ENCODE data around the gene FAM3A. TPM values are rescaled to one million over a fixed set of nuclear protein-coding genes. Genes with fewer than 3 reads are reported as not detected.

The FAM3A gene
- total and polyA plus RNA-seq, 2 donors (not counting 1 experiment from before 2014, with no cell fraction given) = 17.3 to 30.2 TPM

GRCh38 chrX:154464806-154465365 lies 51.1 kb downstream of the FAM3A start:
- no peaks in the 10 kb centered on the region for H3K27me3 ChIP-seq (ENCODE audit: control insufficient read depth, insufficient read depth, low read length)
- no peak overlapping the region for H3K4me2 ChIP-seq (ENCODE audit: extremely low read depth, insufficient read depth, low read length)
- no peak overlapping the region for H3K4me3 ChIP-seq (replicated peaks in 1 of 4; ENCODE audit: control extremely low read depth in 1 of 4, insufficient read depth in 1 of 4, low read depth in 3 of 4, low read length in 4 of 4)
- no peak for TF ChIP-seq EZH2 (IDR thresholded peaks at IDR 0.05; ENCODE audit: low read length, missing control alignments)
- no peak for TF ChIP-seq CTCF (conservative IDR thresholded peaks at IDR 0.05 in 1 of 2, IDR thresholded peaks at IDR 0.05 in 1 of 2; ENCODE audit: low read depth in 1 of 2, low read length in 2 of 2)
- no peak overlapping the region for H3K27ac ChIP-seq (ENCODE audit: insufficient read depth, low read length)
- peaks cover 26% of the 10 kb centered on the region for H3K36me3 ChIP-seq (ENCODE audit: control insufficient read depth, insufficient read depth, low read length)
- peaks cover 22% of the 10 kb centered on the region for H3K79me2 ChIP-seq (ENCODE audit: control insufficient read depth, insufficient read depth, low read length)
- no peaks in the 10 kb centered on the region for H4K20me1 ChIP-seq (ENCODE audit: control insufficient read depth, extremely low read depth, insufficient read depth, low read length)
- no peaks in the 10 kb centered on the region for H3K9me3 ChIP-seq (ENCODE audit: control insufficient read depth, insufficient read depth, low read depth, low read length)
- DNase-seq (ENCODE audit: low read depth in 2 of 2) = no peak
- H3K4me1 ChIP-seq (ENCODE audit: control insufficient read depth, extremely low read depth, insufficient read depth, low read length) = no peaks in the 10 kb centered on the region
- H3K9ac ChIP-seq (ENCODE audit: insufficient read depth, low read length) = no peak overlapping the region
- no peak overlapping the region for H2AFZ ChIP-seq (ENCODE audit: low read length)

GRCh38 chrX:154463611-154464220 lies 52.3 kb downstream of the FAM3A start:
- H3K36me3 ChIP-seq (ENCODE audit: control insufficient read depth, insufficient read depth, low read length) = peaks cover 20% of the 10 kb centered on the region
- peaks cover 33% of the 10 kb centered on the region for H3K79me2 ChIP-seq (ENCODE audit: control insufficient read depth, insufficient read depth, low read length)
- no peak overlapping the region for H3K27ac ChIP-seq (ENCODE audit: insufficient read depth, low read length)
- H3K9ac ChIP-seq (ENCODE audit: insufficient read depth, low read length) = no peak overlapping the region
- no peak overlapping the region for H3K4me3 ChIP-seq (replicated peaks in 1 of 4; ENCODE audit: control extremely low read depth in 1 of 4, insufficient read depth in 1 of 4, low read depth in 3 of 4, low read length in 4 of 4)
- H3K27me3 ChIP-seq (ENCODE audit: control insufficient read depth, insufficient read depth, low read length) = no peaks in the 10 kb centered on the region
- no peaks in the 10 kb centered on the region for H4K20me1 ChIP-seq (ENCODE audit: control insufficient read depth, extremely low read depth, insufficient read depth, low read length)
- DNase-seq (ENCODE audit: low read depth in 2 of 2) = no peak
- H2AFZ ChIP-seq (ENCODE audit: low read length) = no peak overlapping the region
- no peak for TF ChIP-seq EZH2 (IDR thresholded peaks at IDR 0.05; ENCODE audit: low read length, missing control alignments)
- TF ChIP-seq CTCF (conservative IDR thresholded peaks at IDR 0.05 in 1 of 2, IDR thresholded peaks at IDR 0.05 in 1 of 2; ENCODE audit: low read depth in 1 of 2, low read length in 2 of 2) = no peak
- no peaks in the 10 kb centered on the region for H3K4me1 ChIP-seq (ENCODE audit: control insufficient read depth, extremely low read depth, insufficient read depth, low read length)
- H3K9me3 ChIP-seq (ENCODE audit: control insufficient read depth, insufficient read depth, low read depth, low read length) = no peaks in the 10 kb centered on the region
- no peak overlapping the region for H3K4me2 ChIP-seq (ENCODE audit: extremely low read depth, insufficient read depth, low read length)

GRCh38 chrX:154462396-154462795 lies 53.6 kb downstream of the FAM3A start:
- DNase-seq (ENCODE audit: low read depth in 2 of 2) = no peak
- H3K27me3 ChIP-seq (ENCODE audit: control insufficient read depth, insufficient read depth, low read length) = no peaks in the 10 kb centered on the region
- TF ChIP-seq EZH2 (IDR thresholded peaks at IDR 0.05; ENCODE audit: low read length, missing control alignments) = no peak
- TF ChIP-seq CTCF (conservative IDR thresholded peaks at IDR 0.05 in 1 of 2, IDR thresholded peaks at IDR 0.05 in 1 of 2; ENCODE audit: low read depth in 1 of 2, low read length in 2 of 2) = no peak
- H3K4me1 ChIP-seq (ENCODE audit: control insufficient read depth, extremely low read depth, insufficient read depth, low read length) = no peaks in the 10 kb centered on the region
- H3K9me3 ChIP-seq (ENCODE audit: control insufficient read depth, insufficient read depth, low read depth, low read length) = no peaks in the 10 kb centered on the region
- H3K4me2 ChIP-seq (ENCODE audit: extremely low read depth, insufficient read depth, low read length) = no peak overlapping the region
- no peak overlapping the region for H3K9ac ChIP-seq (ENCODE audit: insufficient read depth, low read length)
- H4K20me1 ChIP-seq (ENCODE audit: control insufficient read depth, extremely low read depth, insufficient read depth, low read length) = no peaks in the 10 kb centered on the region
- H2AFZ ChIP-seq (ENCODE audit: low read length) = no peak overlapping the region
- peaks cover 17% of the 10 kb centered on the region for H3K36me3 ChIP-seq (ENCODE audit: control insufficient read depth, insufficient read depth, low read length)
- peaks cover 38% of the 10 kb centered on the region for H3K79me2 ChIP-seq (ENCODE audit: control insufficient read depth, insufficient read depth, low read length)
- no peak overlapping the region for H3K4me3 ChIP-seq (replicated peaks in 1 of 4; ENCODE audit: control extremely low read depth in 1 of 4, insufficient read depth in 1 of 4, low read depth in 3 of 4, low read length in 4 of 4)
- H3K27ac ChIP-seq (ENCODE audit: insufficient read depth, low read length) = no peak overlapping the region
